Esophagus squamous epithelium (tissue), 4 donors: ENCODE results near the gene BHLHA15.

ENCODE experiments used
- CTCF ChIP-seq, 6 experiments: fragments of 450-650 bp in 4 of 6; fragments of 200-600 bp in 2 of 6; sonication (generic) in 2 of 6; IDR thresholded peaks; one replicate each; pipeline ENCODE4 v1.5.1; 2016 to 2019; ENCODE audit warnings: antibody characterized with exemption in 6 of 6, mild to moderate bottlenecking in 4 of 6, moderate library complexity in 4 of 6
- POLR2A ChIP-seq, 4 donors: fragments of 450-650 bp; IDR thresholded peaks; one replicate each; pipeline ENCODE4 v1.6.1; 2017; ENCODE audit warnings: antibody characterized with exemption in 4 of 4, mild to moderate bottlenecking in 4 of 4, moderate library complexity in 3 of 4

GRCh38 chr7:98206451-98207330 is 4.5 kb upstream of the BHLHA15 start:
- TF ChIP-seq POLR2A (IDR thresholded peaks at IDR 0.05), result no peak
- no peak for TF ChIP-seq CTCF (IDR thresholded peaks at IDR 0.05)
